ENCODE data around the gene RBMS3. TPM values are rescaled to one million over a fixed set of nuclear protein-coding genes. Genes with fewer than 3 reads are reported as not detected.

The RBMS3 gene
- total RNA-seq, 4 donors from 2014 or later: 2.8 to 77.6 (median 13.7) TPM

DNA sequence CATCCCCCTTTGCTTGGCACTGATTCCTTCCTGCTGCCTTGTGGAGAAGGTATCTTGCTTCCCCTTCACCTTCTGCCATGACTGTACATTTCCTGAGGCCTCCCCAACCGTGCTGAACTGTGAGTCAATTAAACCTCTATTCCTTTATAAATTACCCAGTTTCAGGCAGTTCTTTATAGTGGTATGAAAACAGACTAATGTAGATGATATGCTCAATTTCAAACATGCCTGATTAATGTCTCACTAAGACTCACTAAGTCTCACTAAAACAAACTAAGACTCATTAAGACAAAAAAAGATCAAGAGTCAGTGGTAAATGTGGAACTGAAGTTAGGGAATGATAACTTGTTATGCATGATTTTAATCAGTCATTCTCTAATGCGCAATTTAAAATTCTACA, 606.6 kb downstream of the RBMS3 start:
- DNase-seq: no peak
- Histone ChIP-seq H3K4me3 (no peak overlapping the region), H3K36me3 (no peaks in the 10 kb centered on the region), H3K9me3 (no peaks in the 10 kb centered on the region), H3K27ac (no peak overlapping the region), H3K4me1 (no peaks in the 10 kb centered on the region), H3K27me3 (no peaks in the 10 kb centered on the region)
- no peak for TF ChIP-seq POLR2A (IDR thresholded peaks at IDR 0.05)
- TF ChIP-seq, protein P1, sequence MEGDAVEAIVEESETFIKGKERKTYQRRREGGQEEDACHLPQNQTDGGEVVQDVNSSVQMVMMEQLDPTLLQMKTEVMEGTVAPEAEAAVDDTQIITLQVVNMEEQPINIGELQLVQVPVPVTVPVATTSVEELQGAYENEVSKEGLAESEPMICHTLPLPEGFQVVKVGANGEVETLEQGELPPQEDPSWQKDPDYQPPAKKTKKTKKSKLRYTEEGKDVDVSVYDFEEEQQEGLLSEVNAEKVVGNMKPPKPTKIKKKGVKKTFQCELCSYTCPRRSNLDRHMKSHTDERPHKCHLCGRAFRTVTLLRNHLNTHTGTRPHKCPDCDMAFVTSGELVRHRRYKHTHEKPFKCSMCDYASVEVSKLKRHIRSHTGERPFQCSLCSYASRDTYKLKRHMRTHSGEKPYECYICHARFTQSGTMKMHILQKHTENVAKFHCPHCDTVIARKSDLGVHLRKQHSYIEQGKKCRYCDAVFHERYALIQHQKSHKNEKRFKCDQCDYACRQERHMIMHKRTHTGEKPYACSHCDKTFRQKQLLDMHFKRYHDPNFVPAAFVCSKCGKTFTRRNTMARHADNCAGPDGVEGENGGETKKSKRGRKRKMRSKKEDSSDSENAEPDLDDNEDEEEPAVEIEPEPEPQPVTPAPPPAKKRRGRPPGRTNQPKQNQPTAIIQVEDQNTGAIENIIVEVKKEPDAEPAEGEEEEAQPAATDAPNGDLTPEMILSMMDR (IDR thresholded peaks at IDR 0.05): no peak

GRCh38 chr3:29889215-29889614, 608.3 kb downstream of the RBMS3 start:
- H3K9me3 ChIP-seq: no peaks in the 10 kb centered on the region
- H3K4me3 ChIP-seq: no peak overlapping the region
- H3K4me1 ChIP-seq: no peaks in the 10 kb centered on the region
- no peaks in the 10 kb centered on the region for H3K27me3 ChIP-seq
- no peak overlapping the region for H3K27ac ChIP-seq
- TF ChIP-seq, protein P1 (IDR thresholded peaks at IDR 0.05): no peak
- no peak for TF ChIP-seq POLR2A (IDR thresholded peaks at IDR 0.05)
- no peak for DNase-seq
- H3K36me3 ChIP-seq: no peaks in the 10 kb centered on the region

DNA sequence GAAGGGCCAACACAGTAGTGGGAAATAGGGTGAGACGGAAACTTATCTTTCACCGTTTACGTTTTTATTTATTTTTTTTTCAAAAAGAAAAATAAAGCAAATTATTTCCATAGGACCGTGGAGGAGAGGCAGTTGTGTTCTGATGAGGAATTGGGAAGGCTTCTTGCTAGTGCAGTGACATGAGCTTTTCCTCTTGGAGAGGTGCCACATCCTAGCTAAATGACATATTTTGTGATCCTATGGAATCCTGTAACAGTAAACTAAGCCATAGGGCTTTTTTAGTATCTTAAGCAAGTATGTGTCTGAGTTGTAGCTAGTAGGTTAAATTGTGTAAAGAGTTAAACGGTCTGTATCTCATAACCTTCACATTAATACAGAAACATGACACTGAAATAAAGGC, 609.9 kb downstream of the RBMS3 start:
- Histone ChIP-seq H3K27me3 (no peaks in the 10 kb centered on the region), H3K27ac (no peak overlapping the region), H3K4me3 (no peak overlapping the region), H3K36me3 (no peaks in the 10 kb centered on the region), H3K9me3 (no peaks in the 10 kb centered on the region), H3K4me1 (no peaks in the 10 kb centered on the region)
- DNase-seq: no peak
- no peak for TF ChIP-seq POLR2A (IDR thresholded peaks at IDR 0.05)
- TF ChIP-seq, protein P1 (IDR thresholded peaks at IDR 0.05): no peak

DNA sequence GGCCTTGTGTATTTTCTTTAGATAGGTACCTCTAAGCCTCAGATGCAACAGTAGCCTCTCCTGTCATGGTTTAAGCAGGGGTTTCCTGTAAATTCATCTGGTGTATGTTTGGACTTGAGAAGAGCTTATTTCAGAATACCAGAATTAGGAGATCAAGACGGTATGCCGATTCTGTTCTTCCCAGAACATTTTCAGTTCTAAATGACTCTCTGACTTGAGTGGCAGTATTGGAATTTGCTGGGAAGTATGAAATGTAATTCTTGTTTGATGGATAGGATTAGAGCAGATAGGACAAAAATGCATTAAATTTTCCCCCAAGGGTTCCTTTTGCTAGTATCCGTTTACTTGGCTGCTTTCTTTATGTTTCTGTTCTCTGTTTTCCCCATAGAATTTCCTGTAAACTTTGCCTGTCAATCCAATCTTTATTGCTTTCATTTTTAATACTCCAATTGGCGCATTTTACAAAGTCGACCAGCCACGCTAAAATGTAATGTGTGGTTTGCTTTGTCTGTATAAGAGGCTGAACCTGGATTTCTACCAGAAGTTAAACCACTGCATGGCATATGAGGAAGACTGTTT, 612.2 kb downstream of the RBMS3 start:
- H3K27ac ChIP-seq: no peak overlapping the region
- no peaks in the 10 kb centered on the region for H3K9me3 ChIP-seq
- no peak for DNase-seq
- no peaks in the 10 kb centered on the region for H3K4me1 ChIP-seq
- no peak overlapping the region for H3K4me3 ChIP-seq
- TF ChIP-seq, protein P1 (IDR thresholded peaks at IDR 0.05): no peak
- no peak for TF ChIP-seq POLR2A (IDR thresholded peaks at IDR 0.05)
- H3K36me3 ChIP-seq: no peaks in the 10 kb centered on the region
- H3K27me3 ChIP-seq: no peaks in the 10 kb centered on the region

DNA sequence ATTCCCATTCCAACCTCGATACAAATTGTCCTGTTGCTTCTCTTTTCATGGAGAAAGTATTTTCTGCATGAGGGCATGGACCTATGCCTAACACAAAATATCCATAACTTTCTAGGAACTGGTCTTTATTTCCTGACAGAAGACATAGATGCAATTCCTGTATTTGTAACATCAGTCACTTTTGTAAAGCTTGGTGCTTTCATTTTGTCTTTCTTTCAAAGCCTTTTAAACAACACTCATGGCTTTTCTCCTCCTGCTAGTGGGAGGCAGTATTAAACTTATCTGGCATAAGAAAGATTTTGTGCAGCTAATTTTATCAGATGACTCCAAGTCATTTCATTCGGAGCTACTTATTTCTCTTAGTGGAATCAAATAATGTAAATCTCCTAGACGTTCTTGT, 616.0 kb downstream of the RBMS3 start:
- no peak for DNase-seq
- TF ChIP-seq, protein P1 (IDR thresholded peaks at IDR 0.05): no peak
- TF ChIP-seq POLR2A (IDR thresholded peaks at IDR 0.05): no peak
- H3K27me3 ChIP-seq: no peaks in the 10 kb centered on the region
- H3K4me3 ChIP-seq: no peak overlapping the region
- no peak overlapping the region for H3K27ac ChIP-seq
- H3K9me3 ChIP-seq: no peaks in the 10 kb centered on the region
- no peaks in the 10 kb centered on the region for H3K4me1 ChIP-seq
- H3K36me3 ChIP-seq: no peaks in the 10 kb centered on the region
